HepG2 (cell line): Measurements from ENCODE around the gene IL1RAPL1. TPM values are rescaled to one million over a fixed set of nuclear protein-coding genes. Genes with fewer than 3 reads are reported as not detected.

Source experiments
- ATAC-seq: fragments of 200-7000 bp; cut with Tn5 transposase; 3 replicates; pipeline ENCODE4 v1.9.1; 2020; ENCODE audit warnings: mild to moderate bottlenecking, moderate library complexity
- BruUV-seq: library from RNA; stranded (reverse); fragments of 400-500 nt; replicated peaks from 2 replicates; lab custom pipeline; 2021; lab: Mats Ljungman, UMichigan
- CTCF ChIA-PET: fragments of 300-600 bp; formaldehyde crosslinking; extraction: SDS; loops from one replicate; lab custom pipeline; 2021; ENCODE audit warnings: low total read pairs, inconsistent platforms, low intra/inter-chr PET ratio; lab: Yijun Ruan, JAX
- POLR2A ChIA-PET: fragments of 350-600 bp; sonication (Branson Sonifier 250); formaldehyde crosslinking; loops from one replicate; lab custom pipeline; 2020; ENCODE audit warnings: antibody characterized with exemption, inconsistent platforms; lab: Yijun Ruan, JAX
- DNase-seq: peaks from one replicate; pipeline ENCODE4 v3.0.0-alpha.2; 2015; ENCODE audit warnings: low spot score
- FAIRE-seq: peaks from 3 replicates; lab custom pipeline; 2011; peaks lifted over from hg19 to GRCh38; lab: Jason Lieb, UNC
- H2AFZ ChIP-seq: one replicate; pipeline ENCODE4 v1.6.1; 2011; ENCODE audit warnings: low read length, inconsistent platforms
- H3K27ac ChIP-seq: fragments of 300-600 bp; 3 replicates; pipeline ENCODE4 v1.8.0; 2011; ENCODE audit warnings: mixed run types, mild to moderate bottlenecking, mixed read lengths, low read length, inconsistent platforms; ENCODE audit not compliant: insufficient read depth; ENCODE audit errors: extremely low read length
- H3K27me3 ChIP-seq, 2 experiments: fragments of 200-600 bp in 1 of 2; 2 replicates in 1 of 2; 3 replicates in 1 of 2; pipeline versions ENCODE4 v1.6.0 to v1.8.0; 2011; ENCODE audit warnings: low read length in 2 of 2, mild to moderate bottlenecking in 2 of 2, moderate library complexity in 2 of 2, inconsistent platforms in 1 of 2; ENCODE audit not compliant: insufficient read depth in 2 of 2, control insufficient read depth in 1 of 2
- H3K36me3 ChIP-seq, 2 experiments: fragments of 200-600 bp in 1 of 2; replicated peaks in 1 of 2; 2 replicates in 1 of 2; 3 replicates in 1 of 2; pipeline versions ENCODE4 v1.5.1 to v1.8.0; 2011; ENCODE audit warnings: low read length in 2 of 2, inconsistent platforms in 1 of 2; ENCODE audit not compliant: insufficient read depth in 2 of 2, control insufficient read depth in 1 of 2
- H3K4me1 ChIP-seq: 2 replicates; pipeline ENCODE4 v1.5.1; 2012; ENCODE audit warnings: low read length, inconsistent platforms; ENCODE audit not compliant: insufficient read depth
- H3K4me2 ChIP-seq: 2 replicates; pipeline ENCODE4 v1.6.0; 2011; ENCODE audit warnings: low read depth, low read length, inconsistent platforms
- H3K4me3 ChIP-seq, 3 experiments: fragments of 200-600 bp in 1 of 3; sonication (generic), shearing (Covaris generic) in 1 of 3; replicated peaks in 1 of 3; 2 replicates each; pipeline ENCODE4 v1.5.1; 2011 to 2016; ENCODE audit warnings: low read length in 3 of 3, inconsistent platforms in 2 of 3, low read depth in 2 of 3, mild to moderate bottlenecking in 2 of 3, control low read depth in 1 of 3, mixed read lengths in 1 of 3; ENCODE audit not compliant: insufficient read depth in 1 of 3
- H3K79me2 ChIP-seq: one replicate; pipeline ENCODE4 v1.6.1; 2011; ENCODE audit warnings: low read length, inconsistent platforms; ENCODE audit not compliant: insufficient read depth
- H3K9ac ChIP-seq: 2 replicates; pipeline ENCODE4 v1.6.0; 2011; ENCODE audit warnings: mild to moderate bottlenecking, low read depth, low read length, inconsistent platforms; ENCODE audit not compliant: insufficient read depth
- H3K9me3 ChIP-seq: 2 replicates; pipeline ENCODE4 v1.5.1; 2012; ENCODE audit warnings: mild to moderate bottlenecking, low read length
- H4K20me1 ChIP-seq: 2 replicates; pipeline ENCODE4 v1.6.0; 2011; ENCODE audit warnings: inconsistent platforms, mild to moderate bottlenecking, low read length, moderate library complexity; ENCODE audit not compliant: insufficient read depth
- CHD2 ChIP-seq: IDR thresholded peaks from 2 replicates; pipeline ENCODE4 v1.6.1; 2011; ENCODE audit warnings: low read depth, low read length, improper control_type of control experiment
- GLI4 ChIP-seq: sonication (generic); formaldehyde crosslinking; IDR thresholded peaks from 2 replicates; pipeline ENCODE4 v1.5.1; 2020; ENCODE audit warnings: missing genetic modification reagents, mild to moderate bottlenecking, moderate library complexity, borderline replicate concordance
- MBD4 ChIP-seq: IDR thresholded peaks from 2 replicates; pipeline ENCODE4 v1.6.1; 2012; ENCODE audit warnings: low read length, inconsistent platforms, borderline replicate concordance
- SMC3 ChIP-seq: IDR thresholded peaks from 2 replicates; pipeline ENCODE4 v1.6.1; 2011; ENCODE audit warnings: low read length, improper control_type of control experiment
- TP53 ChIP-seq: sonication (generic); formaldehyde crosslinking; conservative IDR thresholded peaks from 2 replicates; pipeline ENCODE4 v1.4.0; 2020; ENCODE audit warnings: missing genetic modification reagents
- ZBTB3 ChIP-seq: sonication (generic); formaldehyde crosslinking; IDR thresholded peaks from 2 replicates; pipeline ENCODE4 v1.4.0; 2020; ENCODE audit warnings: low read depth, mild to moderate bottlenecking, moderate library complexity, missing genetic modification reagents, borderline replicate concordance
- ZNF646 ChIP-seq: sonication (generic); formaldehyde crosslinking; IDR thresholded peaks from 2 replicates; pipeline ENCODE4 v1.9.0; 2021; ENCODE audit warnings: mild to moderate bottlenecking, missing genetic modification reagents
- ZNF775 ChIP-seq: sonication (generic); formaldehyde crosslinking; IDR thresholded peaks from 2 replicates; pipeline ENCODE4 v1.4.0; 2020; ENCODE audit warnings: missing genetic modification reagents, mild to moderate bottlenecking, moderate library complexity, borderline replicate concordance
- ZNF879 ChIP-seq: sonication (generic); formaldehyde crosslinking; IDR thresholded peaks from 2 replicates; pipeline ENCODE4 v1.8.1; 2023; ENCODE audit warnings: missing genetic modification reagents
- WGBS: methylation state at CpG from one replicate; pipeline ENCODE4 v1.1.6; 2017; ENCODE audit warnings: low lambda C conversion rate; 5-methylcytosine and 5-hydroxymethylcytosine counted together
- in situ Hi-C: cut with HindIII; loops from 2 replicates; pipeline ENCODE4 v1.10.0; 2017; ENCODE audit warnings: low pct_unique_long_range_greater_than_20kb; ENCODE audit not compliant: extremely low pct_ligation_motif_present
- intact Hi-C: fragments of 100-400 bp; cut with micrococcal nuclease; formaldehyde crosslinking; loops from one replicate; pipeline ENCODE4 v1.10.0; 2022; ENCODE audit not compliant: unreplicated experiment
- polyA plus RNA-seq, 8 experiments: library from polyadenylated mRNA; depleted of rRNA in 3 of 8; stranded (reverse) in 7 of 8; unstranded in 1 of 8; fragments of >200 nt; fragmentation: Illumina TruSeq in 4 of 8; extraction: Trizol in 4 of 8; gene quantifications; 2 replicates each; pipeline versions ENCODE4 v1.2.1 to v1.2.3, GENCODE V29; 2011 to 2016; ENCODE audit warnings: low read depth in 4 of 8, missing spikeins in 1 of 8, mixed read lengths in 1 of 8; ENCODE audit not compliant: insufficient read depth in 1 of 8
- total RNA-seq, 5 experiments: library from RNA; depleted of rRNA; stranded (reverse); fragments of >200 nt; fragmentation: Illumina TruSeq; extraction: Trizol; gene quantifications; 2 replicates each; pipeline ENCODE4 v1.2.3, GENCODE V29; 2016; ENCODE audit warnings: low read depth in 1 of 5
- TF ChIP-seq, protein P1 (sequence below): sonication (generic); formaldehyde crosslinking; IDR thresholded peaks from 2 replicates; pipeline ENCODE4 v1.4.0; 2020; ENCODE audit warnings: mild to moderate bottlenecking, missing genetic modification reagents
- TF ChIP-seq, protein P2 (sequence below): sonication (generic); formaldehyde crosslinking; IDR thresholded peaks from 2 replicates; pipeline ENCODE4 v1.8.0; 2022; ENCODE audit warnings: mild to moderate bottlenecking, missing genetic modification reagents, borderline replicate concordance
- TF ChIP-seq, protein P3 (sequence below): sonication (generic); formaldehyde crosslinking; IDR thresholded peaks from 2 replicates; pipeline ENCODE4 v1.4.0; 2020; ENCODE audit warnings: missing genetic modification reagents, borderline replicate concordance

The IL1RAPL1 gene
- total and polyA plus RNA-seq, 2 of the 13 experiments (the other 11 are each of a cell fraction or from before 2014, with no cell fraction given): 0.04 TPM; not detected in 1

DNA sequence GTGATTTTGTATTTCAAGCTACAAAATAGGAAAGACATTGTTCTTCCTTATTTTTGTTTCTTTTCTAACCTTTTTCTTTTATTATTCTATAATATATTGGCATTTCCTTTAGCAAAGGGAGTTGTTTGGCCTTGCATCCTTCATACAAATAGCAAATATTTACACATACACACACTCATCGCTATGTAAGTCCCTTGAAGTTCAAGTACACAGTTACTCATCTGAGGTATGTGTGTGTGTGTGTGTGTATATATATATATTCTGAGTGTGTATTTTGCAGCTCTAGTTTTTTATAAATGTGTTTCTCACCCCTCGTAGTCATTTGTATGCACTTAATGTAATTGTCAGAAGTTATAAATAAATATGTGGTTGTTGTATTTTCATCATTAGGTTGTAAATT, 903.4 kb downstream of the IL1RAPL1 start:
- Histone ChIP-seq H3K4me3 (no peak overlapping the region), H3K36me3 (no peaks in the 10 kb centered on the region), H2AFZ (no peak overlapping the region), H4K20me1 (no peaks in the 10 kb centered on the region), H3K9ac (no peak overlapping the region), H3K4me2 (no peak overlapping the region), H3K27ac (no peak overlapping the region), H3K4me1 (no peaks in the 10 kb centered on the region), H3K9me3 (no peaks in the 10 kb centered on the region), H3K79me2 (no peaks in the 10 kb centered on the region), H3K27me3 (no peaks in the 10 kb centered on the region)
- FAIRE-seq (no peak), ATAC-seq (no peak), DNase-seq (no peak)
- BruUV-seq: no TSS peak
- 0% methylated on average over 2 of the region's 2 CpGs for WGBS
- ChIA-PET CTCF (no interaction called here), POLR2A (no interaction called here)
- intact Hi-C loops (no loop called here), in situ Hi-C loops (no loop called here)
- TF ChIP-seq ZNF879 (CRISPR knock-in tag) (no peak), ZNF775 (CRISPR knock-in tag) (no peak), MBD4 (no peak), TP53 (CRISPR knock-in tag) (no peak), SMC3 (no peak), CHD2 (no peak), GLI4 (CRISPR knock-in tag) (no peak), ZNF646 (CRISPR knock-in tag) (no peak), ZBTB3 (CRISPR knock-in tag) (no peak)
- TF ChIP-seq, protein P1, sequence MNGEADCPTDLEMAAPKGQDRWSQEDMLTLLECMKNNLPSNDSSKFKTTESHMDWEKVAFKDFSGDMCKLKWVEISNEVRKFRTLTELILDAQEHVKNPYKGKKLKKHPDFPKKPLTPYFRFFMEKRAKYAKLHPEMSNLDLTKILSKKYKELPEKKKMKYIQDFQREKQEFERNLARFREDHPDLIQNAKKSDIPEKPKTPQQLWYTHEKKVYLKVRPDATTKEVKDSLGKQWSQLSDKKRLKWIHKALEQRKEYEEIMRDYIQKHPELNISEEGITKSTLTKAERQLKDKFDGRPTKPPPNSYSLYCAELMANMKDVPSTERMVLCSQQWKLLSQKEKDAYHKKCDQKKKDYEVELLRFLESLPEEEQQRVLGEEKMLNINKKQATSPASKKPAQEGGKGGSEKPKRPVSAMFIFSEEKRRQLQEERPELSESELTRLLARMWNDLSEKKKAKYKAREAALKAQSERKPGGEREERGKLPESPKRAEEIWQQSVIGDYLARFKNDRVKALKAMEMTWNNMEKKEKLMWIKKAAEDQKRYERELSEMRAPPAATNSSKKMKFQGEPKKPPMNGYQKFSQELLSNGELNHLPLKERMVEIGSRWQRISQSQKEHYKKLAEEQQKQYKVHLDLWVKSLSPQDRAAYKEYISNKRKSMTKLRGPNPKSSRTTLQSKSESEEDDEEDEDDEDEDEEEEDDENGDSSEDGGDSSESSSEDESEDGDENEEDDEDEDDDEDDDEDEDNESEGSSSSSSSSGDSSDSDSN (CRISPR knock-in tag): no peak
- TF ChIP-seq, protein P2, sequence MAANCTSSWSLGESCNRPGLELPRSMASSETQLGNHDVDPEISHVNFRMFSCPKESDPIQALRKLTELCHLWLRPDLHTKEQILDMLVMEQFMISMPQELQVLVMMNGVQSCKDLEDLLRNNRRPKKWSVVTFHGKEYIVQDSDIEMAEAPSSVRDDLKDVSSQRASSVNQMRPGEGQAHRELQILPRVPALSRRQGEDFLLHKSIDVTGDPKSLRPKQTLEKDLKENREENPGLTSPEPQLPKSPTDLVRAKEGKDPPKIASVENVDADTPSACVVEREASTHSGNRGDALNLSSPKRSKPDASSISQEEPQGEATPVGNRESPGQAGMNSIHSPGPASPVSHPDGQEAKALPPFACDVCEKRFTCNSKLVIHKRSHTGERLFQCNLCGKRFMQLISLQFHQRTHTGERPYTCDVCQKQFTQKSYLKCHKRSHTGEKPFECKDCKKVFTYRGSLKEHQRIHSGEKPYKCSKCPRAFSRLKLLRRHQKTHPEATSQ (CRISPR knock-in tag): no peak
- TF ChIP-seq, protein P3, sequence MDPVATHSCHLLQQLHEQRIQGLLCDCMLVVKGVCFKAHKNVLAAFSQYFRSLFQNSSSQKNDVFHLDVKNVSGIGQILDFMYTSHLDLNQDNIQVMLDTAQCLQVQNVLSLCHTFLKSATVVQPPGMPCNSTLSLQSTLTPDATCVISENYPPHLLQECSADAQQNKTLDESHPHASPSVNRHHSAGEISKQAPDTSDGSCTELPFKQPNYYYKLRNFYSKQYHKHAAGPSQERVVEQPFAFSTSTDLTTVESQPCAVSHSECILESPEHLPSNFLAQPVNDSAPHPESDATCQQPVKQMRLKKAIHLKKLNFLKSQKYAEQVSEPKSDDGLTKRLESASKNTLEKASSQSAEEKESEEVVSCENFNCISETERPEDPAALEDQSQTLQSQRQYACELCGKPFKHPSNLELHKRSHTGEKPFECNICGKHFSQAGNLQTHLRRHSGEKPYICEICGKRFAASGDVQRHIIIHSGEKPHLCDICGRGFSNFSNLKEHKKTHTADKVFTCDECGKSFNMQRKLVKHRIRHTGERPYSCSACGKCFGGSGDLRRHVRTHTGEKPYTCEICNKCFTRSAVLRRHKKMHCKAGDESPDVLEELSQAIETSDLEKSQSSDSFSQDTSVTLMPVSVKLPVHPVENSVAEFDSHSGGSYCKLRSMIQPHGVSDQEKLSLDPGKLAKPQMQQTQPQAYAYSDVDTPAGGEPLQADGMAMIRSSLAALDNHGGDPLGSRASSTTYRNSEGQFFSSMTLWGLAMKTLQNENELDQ (CRISPR knock-in tag): no peak
